COLO668 (cell line): Measurements from ENCODE around the gene GRIN3A.
"Not testable (repeated sequence)": the region's sequence is repeated elsewhere in the genome, so short reads cannot be mapped to it uniquely, and the experiment has no call there.

Source experiments
- DNase-seq: peaks from one replicate; lab custom pipeline; 2025; ENCODE audit not compliant: unreplicated experiment; lab: John Stamatoyannopoulos, UW

GRIN3A gene

DNA sequence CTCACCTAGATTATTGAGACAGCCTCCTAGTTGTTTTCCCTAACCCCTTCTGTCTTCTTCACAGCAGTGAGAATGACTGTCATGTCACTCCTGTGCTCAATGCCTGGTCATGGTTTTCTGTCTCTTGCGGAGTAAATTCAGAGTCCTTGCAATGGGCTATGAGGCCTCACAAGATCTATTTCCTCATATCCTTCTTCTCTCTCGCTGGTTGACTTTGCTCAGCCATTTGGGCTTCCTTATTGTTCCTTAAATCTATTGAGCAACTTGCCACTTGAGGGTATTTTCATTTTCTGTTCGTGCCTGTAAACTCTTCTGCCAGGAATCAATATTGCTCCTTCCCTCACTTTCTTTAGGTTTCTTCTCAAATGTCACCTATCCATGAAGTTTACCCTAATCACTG lies 152.7 kb downstream of the GRIN3A start:
- DNase-seq = no peak

GRCh38 chr9:101582553-101582952 lies 155.9 kb downstream of the GRIN3A start:
- no peak for DNase-seq

DNA sequence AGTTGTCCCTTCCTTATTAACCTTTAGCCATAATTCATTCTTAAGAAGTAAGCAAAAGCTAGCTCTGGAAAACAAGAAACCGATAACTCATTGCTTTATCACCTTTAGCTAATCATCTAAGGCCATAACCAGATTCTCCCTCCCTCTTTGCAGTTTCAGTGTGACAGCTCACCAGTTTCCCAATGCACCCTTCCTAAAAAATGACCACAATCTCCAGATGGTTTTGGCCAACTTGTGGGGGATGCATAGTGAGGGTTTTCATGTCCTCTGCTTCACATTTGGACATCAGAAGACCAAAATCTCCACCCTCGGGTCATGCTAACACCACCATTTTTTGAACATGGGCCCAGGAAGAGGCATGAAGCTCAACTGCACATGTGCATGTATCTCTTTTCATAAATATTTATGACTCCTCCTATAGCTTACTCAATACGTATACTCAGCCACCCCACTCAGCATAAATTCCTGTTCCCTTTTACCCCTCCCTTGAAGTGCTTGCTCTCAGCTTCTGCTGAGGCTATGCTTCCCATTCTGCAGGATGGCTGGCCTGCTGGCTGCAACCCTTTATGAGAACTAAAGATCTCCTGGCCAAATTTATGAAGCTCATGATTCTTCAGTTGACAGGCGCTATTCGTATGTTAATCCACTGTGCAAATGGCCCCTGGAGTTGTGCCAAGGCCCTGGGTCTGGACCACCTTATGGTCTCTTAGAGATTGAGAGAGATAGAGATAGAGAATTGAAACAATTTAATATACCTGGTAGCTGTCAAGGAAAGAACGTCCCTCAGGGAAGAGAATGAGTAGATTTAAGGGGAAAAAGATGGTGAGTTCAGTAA lies 158.5 kb downstream of the GRIN3A start:
- no peak for DNase-seq

GRCh38 chr9:101578378-101578777 lies 160.1 kb downstream of the GRIN3A start:
- no peak for DNase-seq

- no peak for DNase-seq
Measured at GRCh38 chr9:101574731-101575333, 163.6 kb downstream of the GRIN3A start.

GRCh38 chr9:101572316-101572715 lies 166.1 kb downstream of the GRIN3A start:
- no peak for DNase-seq

DNA sequence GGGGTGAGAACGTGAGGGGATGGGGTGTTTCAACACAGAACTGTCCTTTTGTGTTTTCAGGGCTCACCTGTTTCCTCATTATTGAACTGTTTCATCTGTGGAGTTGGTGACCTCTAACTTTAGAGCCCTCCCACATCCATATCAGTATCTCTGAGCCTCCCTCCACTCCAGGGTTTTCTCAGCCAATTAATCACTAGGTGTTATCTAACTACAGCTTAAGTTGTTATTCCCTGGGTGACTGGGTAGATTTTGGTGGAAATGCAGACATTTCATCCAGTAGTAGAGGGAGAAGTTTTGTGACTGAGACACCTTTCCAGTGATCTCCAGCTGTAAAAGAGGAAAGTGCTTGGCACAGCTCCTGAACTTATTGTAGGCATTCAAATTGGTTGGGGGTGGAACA lies 167.3 kb downstream of the GRIN3A start:
- no peak for DNase-seq

- DNase-seq = no peak
Measured at GRCh38 chr9:101569741-101570501, 168.5 kb downstream of the GRIN3A start.

- no peak for DNase-seq
Measured at GRCh38 chr9:101567725-101568350, 170.6 kb downstream of the GRIN3A start.

- no peak for DNase-seq
Measured at GRCh38 chr9:101566904-101567724, 171.3 kb downstream of the GRIN3A start.

- DNase-seq = no peak
Measured at GRCh38 chr9:101564252-101564651, 174.2 kb downstream of the GRIN3A start.

DNA sequence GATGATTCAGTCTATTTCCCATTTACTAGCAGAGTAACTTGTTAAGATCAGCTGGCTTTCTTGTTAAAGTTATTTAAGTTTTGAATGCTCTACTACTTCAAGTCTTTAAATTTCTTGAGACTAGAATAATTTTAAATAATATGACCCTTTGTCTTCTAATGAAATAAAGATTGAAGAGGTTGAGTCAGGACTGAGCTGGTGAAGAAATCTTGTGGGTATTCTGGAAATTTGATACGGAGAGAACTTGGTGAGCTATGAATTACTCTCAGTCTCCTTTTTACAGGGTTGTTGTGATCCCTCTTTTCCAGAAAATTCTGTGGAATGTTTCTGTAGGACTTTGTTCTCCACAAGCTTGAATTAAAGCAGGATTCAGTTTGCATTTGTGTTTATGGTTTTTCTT lies 175.5 kb downstream of the GRIN3A start:
- DNase-seq = no peak

DNA sequence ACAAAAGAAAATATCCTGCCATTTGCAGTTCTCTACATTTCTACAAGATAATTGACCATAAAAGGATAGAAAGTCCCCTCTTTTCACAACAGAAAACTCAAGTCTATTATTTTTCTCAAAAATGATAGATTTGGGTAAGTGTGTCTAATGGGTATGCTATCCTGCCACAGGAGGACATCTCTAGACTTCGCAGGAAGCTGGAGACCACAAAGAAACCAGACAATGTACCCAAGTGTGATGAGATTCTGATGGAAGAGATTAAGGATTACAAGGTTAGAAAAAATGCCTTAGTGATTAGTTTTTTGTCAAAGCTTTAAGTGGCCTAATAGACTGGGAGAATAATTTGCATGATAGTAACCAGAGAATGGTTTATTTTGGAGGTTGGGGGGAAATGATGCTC lies 176.7 kb downstream of the GRIN3A start:
- no peak for DNase-seq

DNA sequence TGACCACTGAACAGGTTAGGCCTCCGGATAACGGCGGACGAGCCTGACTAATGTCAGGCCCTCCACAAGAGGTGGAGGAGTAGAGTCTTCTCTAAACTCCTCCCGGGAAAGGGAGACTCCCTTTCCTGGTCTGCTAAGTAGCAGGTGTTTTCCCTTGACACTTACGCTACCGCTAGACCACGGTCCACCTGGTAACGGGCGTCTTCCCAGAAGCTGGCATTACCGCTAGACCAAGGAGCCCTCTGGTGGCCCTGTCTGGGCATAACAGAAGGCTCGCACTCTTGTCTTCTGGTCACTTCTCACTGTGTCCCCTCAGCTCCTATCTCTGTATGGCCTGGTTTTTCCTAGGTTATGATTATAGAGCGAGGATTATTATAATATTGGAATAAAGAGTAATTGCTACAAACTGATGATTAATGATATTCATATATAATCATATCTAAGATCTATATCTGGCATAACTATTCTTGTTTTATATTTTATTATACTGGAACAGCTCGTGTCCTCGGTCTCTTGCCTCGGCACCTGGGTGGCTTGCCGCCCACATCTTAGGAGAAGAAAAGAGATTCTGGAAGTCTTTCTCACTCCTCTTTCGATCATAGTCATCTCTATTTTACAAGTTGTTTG lies 188.9 kb downstream of the GRIN3A start:
- DNase-seq = not testable (repeated sequence)

- DNase-seq = no peak
Measured at GRCh38 chr9:101543098-101543735, 195.2 kb downstream of the GRIN3A start.

GRCh38 chr9:101540069-101540468 lies 198.4 kb downstream of the GRIN3A start:
- DNase-seq = no peak

GRCh38 chr9:101536938-101537337 lies 201.5 kb downstream of the GRIN3A start:
- no peak for DNase-seq

- no peak for DNase-seq
Measured at GRCh38 chr9:101536351-101536750, 202.1 kb downstream of the GRIN3A start.

DNA sequence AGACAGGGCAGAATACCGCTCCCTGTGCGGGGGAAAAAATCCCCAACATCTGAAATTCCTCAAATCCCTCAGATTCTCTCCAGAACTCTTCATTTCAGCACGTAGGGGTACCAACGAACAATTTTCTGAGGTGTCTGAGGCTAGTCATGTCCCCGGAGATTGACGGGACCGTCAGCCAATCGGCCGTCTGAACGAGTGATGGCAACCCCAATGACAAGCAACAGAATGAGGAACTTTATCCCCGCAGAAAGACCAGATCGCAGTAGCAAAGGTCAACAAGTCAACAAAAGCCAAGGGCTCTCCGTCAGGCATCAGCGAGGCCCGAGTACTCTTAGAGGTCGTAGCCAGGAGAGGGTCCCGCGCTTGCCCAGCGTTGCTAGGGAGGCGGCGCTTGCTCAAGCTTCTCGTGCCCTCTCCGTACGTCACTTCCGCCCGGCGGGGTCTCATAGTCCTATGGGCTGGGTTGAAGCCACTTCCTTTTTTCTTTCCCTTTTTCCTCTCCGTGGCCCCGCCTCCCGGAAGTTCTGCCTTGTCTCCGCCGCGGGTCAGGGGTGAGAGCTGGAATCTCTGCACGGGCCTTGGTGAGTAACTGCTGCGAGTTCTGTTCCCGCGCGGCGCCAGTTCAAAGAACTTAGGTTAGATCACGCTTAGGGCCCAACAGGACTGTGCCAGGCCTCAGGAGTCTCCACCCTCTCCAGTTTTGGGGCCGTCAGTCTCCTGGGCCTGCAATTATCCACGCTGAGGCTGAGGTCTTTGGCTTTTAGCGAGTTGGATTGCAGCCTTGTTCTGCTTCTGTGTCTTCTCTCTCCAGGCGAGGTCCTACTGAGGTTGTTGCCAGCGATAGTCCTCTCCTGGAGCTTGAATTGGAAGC lies 204.9 kb downstream of the GRIN3A start, which contains the start of gene RNF20:
RNF20 (plus strand) TSS at position 520 of the 871 bp plus-strand sequence. CDS start 1,571 bp downstream, outside the sequence.
- DNase-seq = peak; percentile 99
